SK-N-SH treated with all-trans-retinoic acid at 6 μM for 48 hours (cell line): ENCODE measurements around the gene STAM.
"Not testable (repeated sequence)": the region's sequence is repeated elsewhere in the genome, so short reads cannot be mapped to it uniquely, and the experiment has no call there.

ENCODE experiments used
- ATAC-seq: fragments of 200-7000 bp; cut with Tn5 transposase; 3 replicates; pipeline ENCODE4 v1.9.1; 2020; ENCODE audit warnings: mild to moderate bottlenecking, moderate library complexity
- BACH2 ChIP-seq: fragments of 250-450 bp; sonication (Bioruptor Pico); IDR thresholded peaks from 2 replicates; pipeline ENCODE4 v1.9.0; 2021; ENCODE audit warnings: mild to moderate bottlenecking, borderline replicate concordance
- CREB5 ChIP-seq: fragments of 250-450 bp; sonication (Bioruptor Pico); IDR thresholded peaks from 2 replicates; pipeline ENCODE4 v1.5.1; 2020; ENCODE audit warnings: low read depth, mild to moderate bottlenecking, moderate library complexity
- CSDC2 ChIP-seq: fragments of 250-450 bp; sonication (Bioruptor Pico); IDR thresholded peaks from 2 replicates; pipeline ENCODE4 v1.5.0; 2020; ENCODE audit warnings: mild to moderate bottlenecking, moderate library complexity
- ESRRG ChIP-seq: fragments of 250-450 bp; sonication (Bioruptor Pico); IDR thresholded peaks from 2 replicates; pipeline ENCODE4 v1.6.1; 2021; ENCODE audit warnings: mild to moderate bottlenecking
- GLIS3 ChIP-seq: fragments of 250-450 bp; sonication (Bioruptor Pico); IDR thresholded peaks from 2 replicates; pipeline ENCODE4 v1.5.0; 2020; ENCODE audit warnings: mild to moderate bottlenecking, moderate library complexity
- ISL1 ChIP-seq: fragments of 250-450 bp; sonication (Bioruptor Pico); IDR thresholded peaks from 2 replicates; pipeline ENCODE4 v2.1.2; 2022; ENCODE audit warnings: mild to moderate bottlenecking, moderate library complexity
- OSR1 ChIP-seq: fragments of 250-450 bp; sonication (Bioruptor Pico); IDR thresholded peaks from 2 replicates; pipeline ENCODE4 v1.8.0; 2022; ENCODE audit warnings: moderate library complexity, mild to moderate bottlenecking, inconsistent platforms
- PPARA ChIP-seq: fragments of 250-450 bp; sonication (Bioruptor Pico); IDR thresholded peaks from 2 replicates; pipeline ENCODE4 v1.5.0; 2020; ENCODE audit warnings: mild to moderate bottlenecking, borderline replicate concordance
- RARB ChIP-seq: fragments of 250-450 bp; sonication (Bioruptor Pico); IDR thresholded peaks from 2 replicates; pipeline ENCODE4 v1.8.0; 2021; ENCODE audit warnings: mild to moderate bottlenecking, moderate library complexity
- TCF4 ChIP-seq: fragments of 250-450 bp; sonication (Bioruptor Pico); IDR thresholded peaks from 2 replicates; pipeline ENCODE4 v1.8.0; 2021; ENCODE audit warnings: mild to moderate bottlenecking, moderate library complexity, borderline replicate concordance
- TSHZ2 ChIP-seq: fragments of 250-450 bp; sonication (Bioruptor Pico); IDR thresholded peaks from 2 replicates; pipeline ENCODE4 v1.5.0; 2020; ENCODE audit warnings: mild to moderate bottlenecking, moderate library complexity
- ZC3H10 ChIP-seq: fragments of 250-450 bp; sonication (Bioruptor Pico); IDR thresholded peaks from 2 replicates; pipeline ENCODE4 v1.5.1; 2021; ENCODE audit warnings: mild to moderate bottlenecking, moderate library complexity
- ZNF565 ChIP-seq: fragments of 450-650 bp; formaldehyde crosslinking; conservative IDR thresholded peaks from 2 replicates; pipeline ENCODE4 v1.5.0; 2020; ENCODE audit warnings: low read depth, mild to moderate bottlenecking, moderate library complexity
- ZNF70 ChIP-seq: fragments of 450-650 bp; formaldehyde crosslinking; IDR thresholded peaks from 2 replicates; pipeline ENCODE4 v1.5.0; 2020; ENCODE audit warnings: mild to moderate bottlenecking, moderate library complexity
- TF ChIP-seq, protein P1 (sequence below): fragments of 250-450 bp; sonication (Bioruptor Pico); IDR thresholded peaks from 2 replicates; pipeline ENCODE4 v1.5.1; 2021; ENCODE audit warnings: mild to moderate bottlenecking, moderate library complexity
- TF ChIP-seq, protein P2 (sequence below): fragments of 250-450 bp; sonication (Bioruptor Pico); IDR thresholded peaks from 2 replicates; pipeline ENCODE4 v1.8.0; 2021; ENCODE audit warnings: low read depth, mild to moderate bottlenecking, moderate library complexity, borderline replicate concordance

The STAM gene

GRCh38 chr10:17712717-17713471, 68.9 kb downstream of the STAM start:
- TF ChIP-seq ESRRG (CRISPR knock-in tag) (no peak), ISL1 (CRISPR knock-in tag) (no peak)
- ATAC-seq = no peak; the same call in 2 of the 3 replicates

DNA sequence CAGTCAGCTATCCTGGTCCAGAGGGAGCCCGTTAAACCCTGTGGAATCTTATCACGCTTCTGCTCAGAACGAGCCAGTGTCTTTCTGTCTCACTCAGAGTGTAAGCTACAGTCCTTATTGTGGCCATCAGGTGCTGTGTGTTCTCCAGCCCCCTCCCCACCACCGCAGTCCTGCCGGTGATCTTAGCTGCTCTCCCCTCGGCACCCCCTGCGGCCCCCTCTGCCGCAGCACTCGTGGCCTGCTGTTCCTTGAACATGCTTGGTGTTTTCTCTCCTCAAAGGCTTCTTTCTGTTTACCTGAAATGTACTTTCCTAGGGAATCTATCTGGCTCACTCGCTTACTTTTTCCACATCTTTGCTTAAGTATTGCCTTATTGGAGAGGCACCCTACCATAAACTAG, 69.8 kb downstream of the STAM start:
- ATAC-seq = no peak
- TF ChIP-seq PPARA (no peak), RARB (CRISPR knock-in tag) (no peak), ESRRG (CRISPR knock-in tag) (no peak), CSDC2 (no peak), CREB5 (no peak), ZNF70 (CRISPR knock-in tag) (no peak), GLIS3 (CRISPR knock-in tag) (no peak)
- TF ChIP-seq, protein P1, sequence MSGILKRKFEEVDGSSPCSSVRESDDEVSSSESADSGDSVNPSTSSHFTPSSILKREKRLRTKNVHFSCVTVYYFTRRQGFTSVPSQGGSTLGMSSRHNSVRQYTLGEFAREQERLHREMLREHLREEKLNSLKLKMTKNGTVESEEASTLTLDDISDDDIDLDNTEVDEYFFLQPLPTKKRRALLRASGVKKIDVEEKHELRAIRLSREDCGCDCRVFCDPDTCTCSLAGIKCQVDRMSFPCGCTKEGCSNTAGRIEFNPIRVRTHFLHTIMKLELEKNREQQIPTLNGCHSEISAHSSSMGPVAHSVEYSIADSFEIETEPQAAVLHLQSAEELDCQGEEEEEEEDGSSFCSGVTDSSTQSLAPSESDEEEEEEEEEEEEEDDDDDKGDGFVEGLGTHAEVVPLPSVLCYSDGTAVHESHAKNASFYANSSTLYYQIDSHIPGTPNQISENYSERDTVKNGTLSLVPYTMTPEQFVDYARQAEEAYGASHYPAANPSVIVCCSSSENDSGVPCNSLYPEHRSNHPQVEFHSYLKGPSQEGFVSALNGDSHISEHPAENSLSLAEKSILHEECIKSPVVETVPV (CRISPR knock-in tag) = no peak

DNA sequence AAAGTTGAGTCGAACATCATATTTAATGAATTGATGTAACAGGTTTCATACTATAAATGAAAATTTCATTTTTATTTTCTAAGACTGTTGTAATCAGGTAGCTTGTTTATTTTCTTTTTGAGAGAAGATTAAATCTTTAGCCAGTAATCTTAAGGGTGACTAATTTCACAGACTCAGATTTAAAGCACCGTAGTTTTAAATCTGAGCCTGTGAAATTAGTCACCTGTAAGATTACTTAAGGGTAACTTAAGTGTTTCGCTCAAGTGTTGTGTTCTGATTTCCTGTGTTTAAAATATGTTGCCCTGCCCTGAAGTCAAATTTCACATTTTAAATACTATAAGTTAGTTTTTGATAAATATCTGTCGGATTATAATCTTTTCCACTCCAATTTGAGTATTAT, 72.2 kb downstream of the STAM start:
- no peak for ATAC-seq
- TF ChIP-seq TSHZ2 (CRISPR knock-in tag) = no peak
- no peak for TF ChIP-seq TCF4
- no peak for TF ChIP-seq OSR1 (CRISPR knock-in tag)
- no peak for TF ChIP-seq ESRRG (CRISPR knock-in tag)
- no peak for TF ChIP-seq CREB5
- TF ChIP-seq, protein P2, sequence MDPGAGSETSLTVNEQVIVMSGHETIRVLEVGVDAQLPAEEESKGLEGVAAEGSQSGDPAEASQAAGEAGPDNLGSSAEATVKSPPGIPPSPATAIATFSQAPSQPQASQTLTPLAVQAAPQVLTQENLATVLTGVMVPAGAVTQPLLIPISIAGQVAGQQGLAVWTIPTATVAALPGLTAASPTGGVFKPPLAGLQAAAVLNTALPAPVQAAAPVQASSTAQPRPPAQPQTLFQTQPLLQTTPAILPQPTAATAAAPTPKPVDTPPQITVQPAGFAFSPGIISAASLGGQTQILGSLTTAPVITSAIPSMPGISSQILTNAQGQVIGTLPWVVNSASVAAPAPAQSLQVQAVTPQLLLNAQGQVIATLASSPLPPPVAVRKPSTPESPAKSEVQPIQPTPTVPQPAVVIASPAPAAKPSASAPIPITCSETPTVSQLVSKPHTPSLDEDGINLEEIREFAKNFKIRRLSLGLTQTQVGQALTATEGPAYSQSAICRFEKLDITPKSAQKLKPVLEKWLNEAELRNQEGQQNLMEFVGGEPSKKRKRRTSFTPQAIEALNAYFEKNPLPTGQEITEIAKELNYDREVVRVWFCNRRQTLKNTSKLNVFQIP (CRISPR knock-in tag) = no peak
- TF ChIP-seq, protein P1 (CRISPR knock-in tag) = no peak
- TF ChIP-seq CSDC2 = no peak
- TF ChIP-seq ZC3H10 (CRISPR knock-in tag) = no peak
- no peak for TF ChIP-seq PPARA
- TF ChIP-seq ZNF565 = no peak
- no peak for TF ChIP-seq BACH2 (CRISPR knock-in tag)
- TF ChIP-seq ZNF70 (CRISPR knock-in tag) = no peak

- not testable (repeated sequence) for ATAC-seq
Observed at GRCh38 chr10:17722317-17723014, 78.5 kb downstream of the STAM start.
